Stomach (tissue), 4 donors: ENCODE results near the gene CGB2.

ENCODE experiments used
- POLR2A ChIP-seq, 4 donors: fragments of 450-650 bp; IDR thresholded peaks; one replicate each; pipeline ENCODE4 v1.6.1; 2016; ENCODE audit warnings: antibody characterized with exemption in 4 of 4, control low read depth in 2 of 4, mild to moderate bottlenecking in 1 of 4, moderate library complexity in 1 of 4
- TF ChIP-seq, protein P1 (sequence below), 7 experiments: fragments of 450-650 bp in 4 of 7; fragments of 200-600 bp in 3 of 7; sonication (generic) in 3 of 7; IDR thresholded peaks; one replicate each; pipeline ENCODE4 v1.5.1; 2016 to 2019; ENCODE audit warnings: antibody characterized with exemption in 7 of 7, control low read depth in 2 of 7, mild to moderate bottlenecking in 1 of 7

GRCh38 chr19:49014870-49015255, 16.8 kb upstream of the CGB2 start:
- TF ChIP-seq, protein P1, sequence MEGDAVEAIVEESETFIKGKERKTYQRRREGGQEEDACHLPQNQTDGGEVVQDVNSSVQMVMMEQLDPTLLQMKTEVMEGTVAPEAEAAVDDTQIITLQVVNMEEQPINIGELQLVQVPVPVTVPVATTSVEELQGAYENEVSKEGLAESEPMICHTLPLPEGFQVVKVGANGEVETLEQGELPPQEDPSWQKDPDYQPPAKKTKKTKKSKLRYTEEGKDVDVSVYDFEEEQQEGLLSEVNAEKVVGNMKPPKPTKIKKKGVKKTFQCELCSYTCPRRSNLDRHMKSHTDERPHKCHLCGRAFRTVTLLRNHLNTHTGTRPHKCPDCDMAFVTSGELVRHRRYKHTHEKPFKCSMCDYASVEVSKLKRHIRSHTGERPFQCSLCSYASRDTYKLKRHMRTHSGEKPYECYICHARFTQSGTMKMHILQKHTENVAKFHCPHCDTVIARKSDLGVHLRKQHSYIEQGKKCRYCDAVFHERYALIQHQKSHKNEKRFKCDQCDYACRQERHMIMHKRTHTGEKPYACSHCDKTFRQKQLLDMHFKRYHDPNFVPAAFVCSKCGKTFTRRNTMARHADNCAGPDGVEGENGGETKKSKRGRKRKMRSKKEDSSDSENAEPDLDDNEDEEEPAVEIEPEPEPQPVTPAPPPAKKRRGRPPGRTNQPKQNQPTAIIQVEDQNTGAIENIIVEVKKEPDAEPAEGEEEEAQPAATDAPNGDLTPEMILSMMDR (IDR thresholded peaks at IDR 0.05), result no peak
- TF ChIP-seq POLR2A (IDR thresholded peaks at IDR 0.05), result no peak
